GM03348 (cell line): ENCODE data around the gene PODN.
A peak's percentile ranks its signal among the peaks of the same experiment; 100 is the strongest.

Experiments
- DNase-seq: peaks from one replicate; pipeline ENCODE4 v3.0.0; 2012; ENCODE audit warnings: low spot score

Gene PODN

DNA sequence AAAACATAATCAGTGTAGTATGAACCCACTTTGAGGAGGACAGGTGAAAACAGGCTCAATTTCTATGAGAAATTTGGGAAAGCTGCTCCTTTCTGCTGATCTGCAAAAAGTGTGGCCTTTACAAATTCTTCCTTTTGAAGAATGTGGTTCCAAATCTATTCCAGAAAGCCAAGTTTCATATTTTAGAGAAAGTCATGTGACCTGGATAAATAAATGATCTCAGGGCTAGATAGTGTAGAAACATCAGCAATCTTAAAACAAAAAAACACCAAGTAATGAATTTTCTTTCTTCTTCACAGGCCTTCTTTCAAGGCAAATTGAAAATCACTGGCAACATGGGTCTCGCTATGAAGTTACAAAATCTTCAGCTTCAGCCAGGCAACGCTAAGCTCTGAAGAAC, 11.7 kb upstream of the PODN start:
- DNase-seq: no peak

DNA sequence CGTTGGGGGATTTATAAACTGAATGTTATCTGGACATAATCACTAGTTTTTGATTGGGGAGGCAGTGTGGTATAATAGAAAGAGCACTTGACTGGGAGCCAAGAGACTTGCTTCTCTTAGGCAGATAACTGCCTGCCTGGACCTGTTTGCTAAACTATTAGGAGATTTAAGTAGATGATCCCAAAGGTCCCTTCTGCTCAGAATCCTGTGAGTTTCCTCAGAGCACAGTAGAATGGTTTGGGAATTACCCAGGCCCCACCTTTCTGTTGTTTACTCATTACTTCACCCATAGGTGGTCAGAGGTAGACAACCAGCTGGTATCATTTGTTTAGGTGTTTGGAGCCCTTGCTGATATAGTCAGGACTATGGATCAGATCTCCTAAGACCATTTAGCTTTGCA, 10.3 kb upstream of the PODN start:
- DNase-seq: no peak

DNA sequence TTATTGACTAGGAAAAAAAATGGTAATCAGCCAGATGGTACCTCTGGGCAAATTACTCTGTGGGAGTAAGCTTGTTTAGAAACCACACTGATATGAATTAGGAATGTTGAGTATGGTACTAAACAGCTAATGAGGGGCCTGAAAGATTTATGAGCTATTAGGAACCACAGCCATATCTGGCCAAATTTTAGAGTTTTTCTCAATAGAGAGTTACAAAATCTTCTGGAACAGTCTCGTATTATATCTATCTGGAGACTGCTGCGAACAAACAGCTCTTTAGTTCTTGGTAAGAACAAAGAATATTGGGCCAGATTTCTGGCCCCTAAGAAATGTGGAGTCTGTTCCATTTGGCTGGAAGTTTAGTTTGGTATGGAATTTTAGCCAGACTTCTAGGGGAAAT, 4.9 kb upstream of the PODN start:
- DNase-seq: peak; percentile 73

DNA sequence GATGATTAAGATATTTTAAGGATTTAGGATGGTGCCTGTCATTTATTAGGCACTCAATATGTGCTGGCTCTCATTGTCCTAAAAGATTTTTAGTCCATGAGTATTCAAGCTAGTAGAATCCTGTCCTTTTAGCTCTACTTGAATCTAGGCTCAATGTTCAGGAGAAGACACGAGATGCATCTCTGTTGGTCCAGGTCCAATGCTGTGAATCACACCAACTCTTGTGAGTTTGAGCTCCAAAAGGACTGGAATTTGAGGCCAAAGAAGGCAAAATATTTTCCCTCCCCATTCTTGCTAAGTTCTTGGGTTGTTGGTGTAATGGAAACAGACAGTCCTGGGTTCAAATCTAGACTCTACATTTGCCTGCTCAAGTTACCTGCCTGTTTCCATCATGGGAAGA, 1.4 kb upstream of the PODN start:
- peak; percentile 84 for DNase-seq

DNA sequence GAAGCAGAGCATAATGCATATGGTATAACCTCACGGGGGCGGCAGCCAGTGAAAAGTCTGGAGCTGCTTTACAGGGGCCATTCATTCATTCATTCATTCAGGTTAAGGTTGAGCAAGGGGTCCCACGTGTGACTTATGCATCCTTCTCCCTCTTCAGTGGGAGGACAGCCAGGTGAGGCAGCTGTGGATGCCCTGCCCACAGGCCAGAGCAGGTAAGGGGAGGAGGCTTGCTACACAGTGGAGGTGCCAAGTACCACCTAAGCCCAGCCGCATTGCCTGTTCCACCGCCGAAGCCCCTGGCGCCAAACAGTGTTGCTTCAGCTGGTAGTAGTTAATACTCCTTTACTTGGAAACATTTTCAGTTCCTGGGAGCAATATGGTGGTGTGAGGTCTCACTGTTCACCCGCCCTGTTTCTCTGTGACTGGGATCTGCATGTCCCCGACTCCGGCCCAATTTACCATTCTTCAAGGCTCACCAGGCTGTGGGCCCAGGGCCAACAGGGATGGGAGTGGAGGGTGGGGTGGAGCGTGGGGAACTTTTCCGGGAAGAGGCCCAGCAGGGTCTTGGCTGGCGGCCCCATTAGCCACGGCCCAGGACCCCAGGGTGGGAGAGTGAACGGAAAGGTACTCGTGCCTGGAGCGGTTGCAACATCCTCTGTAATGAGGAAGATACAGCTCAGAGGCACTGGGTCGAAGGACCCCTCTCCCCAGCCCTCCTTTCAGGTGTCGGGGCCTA, 722 bp upstream of the PODN start:
- peak; percentile 58 for DNase-seq

DNA sequence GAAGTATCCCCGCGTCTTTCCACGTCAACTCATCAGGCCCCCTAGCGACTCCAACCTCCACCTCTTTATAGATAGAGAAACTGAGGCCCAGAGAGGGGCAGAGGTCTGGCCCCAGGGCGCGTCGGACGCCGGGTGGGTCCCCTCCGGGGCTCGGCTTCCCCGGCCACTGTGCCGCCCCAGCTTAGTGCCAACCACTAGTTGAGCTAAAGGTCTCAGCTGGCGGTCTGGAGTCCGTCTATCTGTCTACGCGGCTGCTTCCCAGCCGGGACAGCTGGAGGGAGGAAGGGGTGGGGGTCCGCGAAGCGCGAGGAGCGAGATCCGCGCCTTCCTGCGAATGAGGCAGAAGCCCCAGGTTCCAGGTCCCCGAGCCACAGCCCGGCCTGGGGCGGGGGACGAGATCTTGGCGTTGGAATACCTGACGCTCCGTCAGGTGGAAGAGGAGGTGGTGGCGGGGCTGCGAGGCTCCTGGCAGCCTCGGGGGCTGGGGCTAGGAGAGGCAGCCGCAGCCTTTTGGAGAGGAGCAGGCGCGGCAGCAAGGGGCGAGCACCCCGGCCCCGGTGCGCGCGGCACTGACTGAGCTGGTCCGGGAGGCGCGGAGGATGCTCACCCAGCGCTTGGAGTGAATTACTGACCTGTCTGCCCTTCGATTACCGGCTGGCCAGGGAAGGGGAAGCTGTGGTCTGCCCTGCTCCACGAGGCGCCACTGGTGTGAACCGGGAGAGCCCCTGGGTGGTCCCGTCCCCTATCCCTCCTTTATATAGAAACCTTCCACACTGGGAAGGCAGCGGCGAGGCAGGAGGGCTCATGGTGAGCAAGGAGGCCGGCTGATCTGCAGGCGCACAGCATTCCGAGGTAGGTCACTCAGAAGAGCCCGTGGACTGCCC, 937 bp downstream of the PODN start:
- peak; percentile 42 for DNase-seq

DNA sequence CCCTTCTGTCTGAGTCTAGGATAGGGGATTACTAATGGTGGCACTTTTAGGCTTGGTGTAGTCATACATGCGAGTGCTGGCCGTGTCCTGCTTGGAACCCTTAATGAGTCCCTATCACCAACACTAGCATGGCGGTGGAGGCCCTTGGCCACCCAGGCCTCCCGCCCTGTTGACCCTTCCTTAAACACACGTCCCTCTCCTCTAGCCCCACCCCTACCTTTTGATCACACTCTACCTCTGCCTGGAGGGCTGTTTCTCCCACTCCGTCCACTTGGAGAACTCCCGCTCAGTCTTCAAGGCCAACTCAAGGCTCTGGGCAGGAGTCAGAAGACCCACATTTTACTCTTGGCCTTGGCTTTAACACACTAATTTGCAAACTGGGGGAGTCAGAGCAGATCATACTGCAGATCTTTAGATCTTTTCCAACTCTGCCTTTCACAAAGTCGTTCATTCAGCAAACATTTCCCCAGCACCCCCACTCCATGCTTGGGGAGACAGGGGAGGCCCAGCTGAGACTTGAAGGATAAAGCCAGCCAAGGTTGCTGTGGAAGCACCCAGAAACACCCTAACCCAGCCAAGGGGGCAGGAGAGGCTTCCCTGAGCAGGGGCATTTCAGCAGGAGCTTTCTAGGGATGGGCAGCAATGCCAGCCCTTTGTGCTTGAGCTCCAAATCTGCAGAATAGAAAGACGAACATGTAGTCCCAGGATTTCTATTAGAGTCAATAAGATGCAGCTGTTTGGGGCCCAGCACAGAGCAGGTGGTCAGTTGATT, 1.9 kb downstream of the PODN start:
- DNase-seq: no peak

DNA sequence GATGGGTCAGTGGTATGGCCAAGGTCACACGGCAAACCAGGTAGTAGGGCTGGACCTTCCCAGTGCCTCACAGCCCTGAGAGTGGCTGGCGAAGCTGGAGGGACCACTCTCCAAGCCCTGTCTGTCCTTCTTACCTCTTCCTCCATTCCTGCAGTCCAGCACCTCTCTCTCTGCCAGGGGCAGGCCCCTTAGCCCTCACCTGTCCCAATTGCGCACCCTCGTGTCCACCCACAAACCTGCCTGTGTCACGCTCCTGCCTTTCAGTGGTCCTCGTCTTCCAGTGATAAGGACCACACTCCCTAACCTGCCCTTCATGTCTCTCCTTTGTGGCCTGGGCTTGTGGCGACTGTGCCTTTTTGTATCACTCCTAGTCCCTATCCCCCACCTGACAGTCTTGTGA, 3.4 kb downstream of the PODN start:
- no peak for DNase-seq

DNA sequence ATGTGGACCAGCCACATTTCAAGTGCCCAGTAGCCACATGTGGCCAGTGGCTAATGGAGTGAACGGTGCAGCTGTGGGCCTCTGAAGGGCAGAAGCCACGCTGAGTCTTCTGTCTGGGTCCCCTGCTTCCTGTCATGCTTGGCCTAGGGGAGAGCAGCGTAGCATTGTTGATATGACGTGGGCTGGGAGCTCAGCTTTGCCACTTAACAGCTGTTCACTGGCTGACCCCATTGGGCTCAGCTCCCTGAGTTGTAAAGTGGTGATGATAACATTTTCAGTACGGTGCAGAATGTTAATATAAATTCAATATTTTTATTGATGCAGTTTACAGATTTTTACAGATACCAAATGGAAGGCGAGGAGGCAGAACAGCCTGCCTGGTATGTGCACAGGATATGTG, 4.5 kb downstream of the PODN start:
- DNase-seq: no peak

DNA sequence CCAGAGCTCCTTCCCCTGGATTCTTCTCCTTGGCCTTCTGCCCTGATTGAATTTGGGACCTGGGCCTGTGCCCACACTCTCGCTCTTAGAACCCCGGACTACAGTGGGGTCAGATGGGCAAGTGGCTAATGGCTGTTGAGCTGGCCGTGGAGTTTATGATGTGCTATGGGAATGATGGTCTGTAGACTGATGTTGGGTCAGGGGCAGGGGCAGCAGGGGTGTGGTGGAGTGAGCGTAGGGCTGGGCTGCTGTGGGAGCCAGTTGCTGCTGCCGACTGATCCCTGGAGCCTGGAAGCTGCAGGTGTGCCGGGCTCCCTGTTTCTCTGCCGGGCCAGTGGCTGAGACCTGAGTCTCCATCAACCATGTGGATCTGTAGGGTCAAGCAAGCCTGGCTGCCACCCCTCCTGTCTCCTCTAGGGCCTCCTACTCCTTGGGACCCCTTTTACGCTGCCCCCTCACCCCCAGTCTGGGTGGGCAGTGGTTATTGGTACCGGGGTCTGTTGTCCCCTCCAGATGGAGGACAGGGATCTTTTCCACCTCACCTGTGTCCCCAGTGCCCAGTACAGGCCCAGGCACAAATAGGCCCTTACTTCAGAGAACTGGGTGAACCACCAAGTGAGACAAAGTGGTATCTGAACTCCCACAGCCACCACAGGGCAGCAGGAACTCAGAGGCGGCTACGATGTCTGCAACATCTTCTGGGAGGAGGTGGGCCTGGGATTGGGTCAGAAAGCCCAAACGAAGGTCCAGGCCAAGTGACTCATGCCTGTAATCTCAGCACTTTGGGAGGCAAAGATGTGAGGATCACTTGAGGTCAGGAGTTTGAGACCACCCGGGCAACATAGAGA, 5.1 kb downstream of the PODN start:
- DNase-seq: no peak

DNA sequence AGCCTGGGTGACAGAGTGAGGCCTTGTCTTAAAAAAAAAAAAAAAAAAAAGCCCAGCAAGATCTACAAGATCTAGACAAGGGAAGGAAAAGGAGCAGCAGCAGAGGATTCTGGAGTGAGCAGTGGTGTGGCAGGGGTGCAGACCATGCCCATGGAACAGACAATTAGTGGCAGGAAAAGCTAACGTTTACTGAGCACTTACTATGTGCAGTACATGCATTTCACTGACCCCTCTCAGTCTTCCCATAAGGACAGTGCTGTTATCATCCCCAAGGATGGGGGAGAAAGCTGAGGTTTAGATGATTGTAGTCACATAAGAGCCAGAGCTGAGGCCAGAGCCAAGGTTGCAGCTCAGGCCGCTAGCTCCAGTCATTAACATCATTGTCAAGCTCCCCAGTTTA, 5.9 kb downstream of the PODN start:
- no peak for DNase-seq

DNA sequence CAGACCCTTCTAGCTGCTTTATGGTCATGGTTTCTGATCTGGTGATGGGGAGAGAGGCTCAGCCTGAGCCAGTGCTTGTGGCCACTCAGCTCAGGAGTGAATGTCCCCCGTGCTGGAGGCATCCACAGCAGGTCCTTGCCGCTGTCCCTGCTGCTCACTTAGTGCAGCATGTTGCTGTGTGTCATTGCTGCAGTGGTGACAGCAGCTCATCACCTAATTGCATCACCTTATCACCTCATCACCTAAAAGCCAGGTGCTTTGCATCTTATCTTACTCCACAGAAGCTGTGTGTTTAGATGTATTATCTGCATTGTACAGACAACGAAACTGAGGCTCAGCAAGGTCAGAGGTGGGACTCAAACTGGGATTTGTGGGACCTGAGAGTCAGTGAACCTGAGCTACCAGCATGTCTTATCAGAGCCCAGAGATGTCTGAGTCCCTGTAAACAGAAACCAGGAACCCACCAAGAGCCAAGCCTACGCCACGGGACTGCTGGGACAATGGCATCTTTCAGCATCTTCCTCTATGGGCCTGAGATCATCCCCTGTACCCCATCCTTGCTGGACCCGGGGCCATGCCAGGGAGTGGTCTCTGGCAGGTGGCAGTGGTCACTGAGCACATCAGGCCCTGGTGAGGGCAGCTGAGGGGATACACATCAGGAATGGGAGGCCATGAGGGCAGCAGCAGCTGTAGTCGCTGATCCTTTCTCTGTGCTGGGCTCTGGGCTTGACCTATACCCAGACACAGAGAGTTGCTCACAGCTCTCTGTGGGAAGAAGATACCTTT, 6.5 kb downstream of the PODN start:
- DNase-seq: no peak

DNA sequence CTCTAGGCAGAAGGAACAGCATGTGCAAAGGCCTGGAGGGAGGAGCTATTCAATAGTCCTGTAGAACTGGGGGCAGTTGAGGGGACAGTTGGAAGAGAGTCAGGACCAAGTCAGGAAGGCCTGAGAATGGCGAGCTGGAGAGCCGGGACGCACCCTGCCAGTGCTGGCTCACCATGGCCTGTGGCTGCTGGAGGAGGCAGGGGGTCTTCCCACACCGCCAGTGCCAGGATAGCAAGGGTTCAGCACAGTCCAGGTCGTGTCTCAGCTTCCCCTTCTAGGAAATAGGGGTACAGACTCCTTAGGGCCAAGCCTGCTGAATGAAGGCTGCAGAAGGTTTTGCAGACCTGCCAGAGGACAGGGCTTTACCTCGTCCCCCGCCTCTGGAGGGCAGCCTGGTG, 7.3 kb downstream of the PODN start:
- DNase-seq: no peak

DNA sequence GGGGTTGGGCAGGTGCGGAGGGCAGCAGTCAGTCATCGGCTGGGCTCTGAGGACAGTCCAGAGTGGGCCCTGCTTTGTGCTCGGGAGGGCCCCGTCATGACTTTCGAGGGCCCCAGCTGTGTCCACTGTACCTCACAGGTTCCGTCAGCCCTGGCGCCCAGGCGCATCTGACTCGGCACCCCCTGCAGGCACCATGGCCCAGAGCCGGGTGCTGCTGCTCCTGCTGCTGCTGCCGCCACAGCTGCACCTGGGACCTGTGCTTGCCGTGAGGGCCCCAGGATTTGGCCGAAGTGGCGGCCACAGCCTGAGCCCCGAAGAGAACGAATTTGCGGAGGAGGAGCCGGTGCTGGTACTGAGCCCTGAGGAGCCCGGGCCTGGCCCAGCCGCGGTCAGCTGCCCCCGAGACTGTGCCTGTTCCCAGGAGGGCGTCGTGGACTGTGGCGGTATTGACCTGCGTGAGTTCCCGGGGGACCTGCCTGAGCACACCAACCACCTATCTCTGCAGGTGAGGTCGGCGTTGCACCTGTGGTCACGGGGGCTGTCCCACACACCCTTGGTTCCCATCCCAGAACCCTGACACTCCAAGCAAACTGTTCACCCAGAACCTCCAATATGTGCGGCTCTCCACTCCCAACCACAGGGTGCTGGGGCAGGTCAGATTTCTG, 7.8 kb downstream of the PODN start:
- DNase-seq: no peak

DNA sequence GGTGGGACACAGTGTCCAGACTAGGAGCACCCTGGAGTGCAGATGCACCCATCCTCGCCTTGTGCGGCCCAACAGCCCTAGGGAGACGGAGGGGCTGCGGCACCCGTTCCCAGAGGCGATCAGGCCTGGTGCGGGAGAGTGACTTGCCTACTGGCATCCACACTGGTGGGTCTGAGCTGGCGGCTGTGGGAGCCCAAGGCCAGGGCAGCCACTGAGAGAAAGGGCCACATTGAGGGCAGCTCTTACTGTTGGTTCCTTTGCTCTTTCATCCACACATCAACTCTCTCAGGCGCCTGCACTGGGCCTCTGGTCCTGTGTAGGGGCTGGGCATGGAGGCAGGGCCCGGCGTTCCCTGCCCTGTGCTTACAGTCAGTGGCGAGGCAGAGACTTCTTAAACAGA, 8.6 kb downstream of the PODN start:
- DNase-seq: no peak

DNA sequence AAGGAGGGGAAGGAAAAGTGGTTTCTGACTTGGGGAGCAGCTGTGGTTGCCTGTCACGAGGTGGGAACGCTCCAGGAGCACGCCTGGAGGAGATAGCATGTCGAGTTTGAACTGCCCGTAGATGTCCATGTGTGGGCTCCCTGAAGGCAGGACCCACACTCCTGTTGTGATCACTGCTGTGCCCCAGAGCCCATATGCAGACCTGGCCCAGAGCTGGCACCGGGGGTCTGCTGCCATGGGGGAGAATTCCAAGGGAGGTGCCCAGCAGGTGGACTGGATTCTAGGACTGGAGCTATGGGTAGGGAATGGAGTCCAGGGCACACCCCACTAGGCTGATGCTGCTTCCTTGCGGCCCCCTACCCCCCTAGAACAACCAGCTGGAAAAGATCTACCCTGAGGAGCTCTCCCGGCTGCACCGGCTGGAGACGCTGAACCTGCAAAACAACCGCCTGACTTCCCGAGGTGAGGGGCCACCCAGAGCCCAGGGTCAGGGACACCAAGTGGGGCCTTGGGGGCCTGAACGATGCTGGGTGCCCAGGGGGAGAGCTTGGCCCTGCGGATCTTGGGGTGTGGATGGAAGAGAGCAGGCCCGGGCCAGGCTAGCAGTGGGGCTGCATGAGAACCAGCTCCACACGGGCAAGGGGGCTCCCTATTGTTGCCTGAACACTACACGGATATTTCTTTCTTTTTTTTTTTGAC, 9.3 kb downstream of the PODN start:
- DNase-seq: no peak

DNA sequence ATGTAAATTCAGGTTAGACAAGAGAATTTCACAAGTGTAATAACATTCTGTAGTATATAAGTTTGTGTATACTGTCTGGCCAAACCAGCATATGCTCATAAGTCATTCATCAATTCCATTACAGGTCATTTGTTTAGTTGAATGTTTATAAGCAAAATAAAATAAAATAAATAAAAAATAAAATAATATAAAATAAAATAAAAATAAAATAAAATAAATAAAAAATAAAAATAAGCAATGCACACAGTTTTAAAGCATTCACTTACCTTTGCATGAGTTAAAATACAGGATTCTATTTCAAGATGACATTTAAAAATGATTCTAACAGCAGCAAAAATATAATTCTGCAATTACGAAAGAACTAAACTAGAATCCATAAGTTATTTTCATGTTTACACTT, 9.9 kb downstream of the PODN start:
- no peak for DNase-seq

DNA sequence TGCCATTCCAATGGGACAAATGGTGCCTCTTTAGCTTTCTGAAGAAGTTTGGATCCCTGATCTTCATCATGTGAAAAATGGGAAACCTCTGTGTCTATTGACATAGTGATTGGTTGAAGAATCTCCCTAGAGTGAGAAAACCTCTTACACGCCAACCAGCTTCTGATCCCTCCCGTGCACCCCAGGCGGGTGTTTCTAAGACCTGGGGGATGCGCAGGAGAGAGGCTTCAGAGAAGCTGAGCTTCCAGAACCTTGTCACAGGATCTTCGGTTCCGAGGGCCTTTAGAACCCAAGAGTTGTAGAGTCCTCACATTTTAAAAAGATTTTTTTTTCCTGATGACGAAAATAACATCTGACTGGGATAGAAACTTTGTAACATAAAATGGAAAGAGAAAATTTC, 11.3 kb downstream of the PODN start:
- DNase-seq: no peak

DNA sequence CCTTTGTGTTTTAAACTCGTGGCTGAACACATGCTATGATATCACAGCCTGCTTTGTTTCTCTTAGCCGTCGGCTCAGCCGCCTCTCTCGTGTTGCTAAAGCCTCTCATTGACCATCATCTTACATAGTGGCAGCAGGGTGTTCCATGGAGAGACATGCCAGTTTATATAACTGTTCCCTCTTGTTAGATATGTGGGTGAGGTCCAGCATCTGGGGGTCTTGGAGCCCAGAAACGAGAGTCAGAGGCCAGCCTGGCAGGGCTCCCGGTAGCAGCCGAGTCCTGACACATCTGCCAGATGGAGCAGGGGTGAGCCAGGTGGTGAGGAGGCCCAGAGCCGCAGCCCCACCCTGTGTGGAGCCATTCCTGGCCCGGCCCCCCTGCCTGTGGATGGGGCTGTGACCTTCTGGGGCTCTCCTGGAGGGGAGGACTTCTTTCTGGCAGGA, 11.9 kb downstream of the PODN start:
- DNase-seq: no peak
